Right lobe of liver (tissue), 4 donors: ENCODE data around the gene STXBP5.

Experiments used
- CTCF ChIP-seq, 4 donors: fragments of 200-600 bp in 3 of 4; fragments of 450-650 bp in 1 of 4; IDR thresholded peaks; one replicate each; pipeline versions ENCODE4 v1.5.1 to v1.8.0; 2016 to 2022; ENCODE audit warnings: antibody characterized with exemption in 4 of 4, mild to moderate bottlenecking in 2 of 4
- POLR2A ChIP-seq: fragments of 450-650 bp; IDR thresholded peaks from one replicate; pipeline ENCODE4 v1.6.1; 2017; ENCODE audit warnings: antibody characterized with exemption, mild to moderate bottlenecking
- donor health status: DM: no; HTN: no; CAD: no.
- donor health status: DM: no; HTN: no; CAD: no.
- donor health status: DM: no; HTN: yes; CAD: no.

- no peak for TF ChIP-seq CTCF (IDR thresholded peaks at IDR 0.05)
- TF ChIP-seq POLR2A: no peak
Measured at GRCh38 chr6:147248859-147249258, 44.6 kb downstream of the STXBP5 start.
